Transverse colon (tissue), 4 donors: ENCODE measurements around the gene ST6GALNAC5. TPM values are rescaled to one million over a fixed set of nuclear protein-coding genes. Genes with fewer than 3 reads are reported as not detected.

ENCODE experiments used
- DNase-seq: peaks from one replicate; pipeline ENCODE4 v3.0.0-alpha.2; 2019
- H3K27ac ChIP-seq, 4 donors: fragments of 200-600 bp; sonication (generic); 2 replicates each; pipeline ENCODE4 v1.5.1; 2016 to 2018; ENCODE audit warnings: inconsistent platforms in 4 of 4
- H3K27me3 ChIP-seq: fragments of 200-600 bp; sonication (generic); 2 replicates; pipeline ENCODE4 v1.5.1; 2017; ENCODE audit warnings: inconsistent platforms
- H3K36me3 ChIP-seq, 4 donors: fragments of 200-600 bp; sonication (generic); 2 replicates each; pipeline ENCODE4 v1.5.1; 2017 to 2019; ENCODE audit warnings: inconsistent platforms in 4 of 4
- H3K4me1 ChIP-seq, 4 donors: fragments of 200-600 bp; sonication (generic); 2 replicates each; pipeline ENCODE4 v1.5.1; 2017 to 2020; ENCODE audit warnings: inconsistent platforms in 4 of 4
- H3K4me3 ChIP-seq, 4 donors: fragments of 200-600 bp; sonication (generic); 1 replicate in 1 of 4; 2 replicates in 3 of 4; pipeline versions ENCODE4 v1.5.1 to v1.6.1; 2017 to 2019; ENCODE audit warnings: inconsistent platforms in 4 of 4
- H3K9me3 ChIP-seq, 2 donors: fragments of 200-600 bp; sonication (generic); 2 replicates each; pipeline ENCODE4 v1.5.1; 2017 to 2019; ENCODE audit warnings: inconsistent platforms in 2 of 2
- EP300 ChIP-seq: sonication (generic); formaldehyde crosslinking; IDR thresholded peaks from one replicate; pipeline ENCODE4 v1.6.1; 2017; ENCODE audit warnings: antibody characterized with exemption, low read depth
- POLR2A ChIP-seq: fragments of 450-650 bp; IDR thresholded peaks from one replicate; pipeline ENCODE4 v1.6.1; 2016; ENCODE audit warnings: antibody characterized with exemption, mild to moderate bottlenecking, moderate library complexity
- POLR2AphosphoS5 ChIP-seq, 3 donors: sonication (generic); formaldehyde crosslinking; IDR thresholded peaks; one replicate each; pipeline ENCODE4 v1.6.1; 2016; ENCODE audit warnings: antibody characterized with exemption in 3 of 3
- WGBS, 2 donors: methylation state at CpG; one replicate each; pipeline ENCODE4 v1.1.5; 2018; ENCODE audit warnings: low coverage in 1 of 2; 5-methylcytosine and 5-hydroxymethylcytosine counted together
- in situ Hi-C, 4 donors: fragments of 200-750 bp; cut with MboI; loops; one replicate each; pipeline versions ENCODE4 v1.15.0 to v1.15.1; 2017; ENCODE audit warnings: low sequenced_read_pairs in 3 of 4, low pct_ligation_motif_present in 1 of 4, low pct_unique_long_range_greater_than_20kb in 1 of 4
- intact Hi-C: fragments of 100-400 bp; cut with DNase I; formaldehyde crosslinking; loops from one replicate; pipeline ENCODE4 v1.15.1; 2023; ENCODE audit warnings: low total_unique reads
- total RNA-seq, 4 donors: library from RNA; depleted of rRNA; stranded (reverse); fragments of >200 nt; gene quantifications; one replicate each; pipeline ENCODE4 v1.1.0, GENCODE V29; 2016
- TF ChIP-seq, protein P1 (sequence below), 5 experiments: fragments of 200-600 bp in 3 of 5; fragments of 450-650 bp in 2 of 5; sonication (generic) in 3 of 5; IDR thresholded peaks; 1 replicate in 2 of 5; 2 replicates in 3 of 5; pipeline ENCODE4 v1.5.1; 2016 to 2017; ENCODE audit warnings: antibody characterized with exemption in 5 of 5, inconsistent platforms in 3 of 5, mild to moderate bottlenecking in 2 of 5, moderate library complexity in 1 of 5

Gene ST6GALNAC5
- total RNA-seq, 4 donors from 2014 or later = 0.80 to 12.3 (median 1.9) TPM

DNA sequence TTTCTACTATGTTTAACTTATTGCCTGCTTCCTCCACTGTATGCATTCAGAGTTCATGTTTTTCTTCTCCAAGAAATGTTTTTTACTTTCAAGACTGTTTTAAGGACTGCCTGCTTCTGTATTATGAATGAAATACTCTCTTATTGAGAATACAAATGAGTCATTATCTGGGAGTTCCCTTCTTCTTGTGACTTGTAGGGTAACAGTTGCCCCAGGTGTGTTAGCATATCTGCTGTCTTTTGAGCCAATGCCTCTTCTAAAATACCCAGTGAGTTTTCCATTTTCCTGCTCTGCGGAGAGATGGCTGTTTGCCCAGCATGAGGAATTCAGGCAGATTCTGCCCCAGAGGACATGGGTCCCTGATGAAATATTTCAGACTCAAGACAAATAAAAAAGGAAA, 34.1 kb upstream of the ST6GALNAC5 start:
- in situ Hi-C loops (no loop called here), intact Hi-C loops (no loop called here)

DNA sequence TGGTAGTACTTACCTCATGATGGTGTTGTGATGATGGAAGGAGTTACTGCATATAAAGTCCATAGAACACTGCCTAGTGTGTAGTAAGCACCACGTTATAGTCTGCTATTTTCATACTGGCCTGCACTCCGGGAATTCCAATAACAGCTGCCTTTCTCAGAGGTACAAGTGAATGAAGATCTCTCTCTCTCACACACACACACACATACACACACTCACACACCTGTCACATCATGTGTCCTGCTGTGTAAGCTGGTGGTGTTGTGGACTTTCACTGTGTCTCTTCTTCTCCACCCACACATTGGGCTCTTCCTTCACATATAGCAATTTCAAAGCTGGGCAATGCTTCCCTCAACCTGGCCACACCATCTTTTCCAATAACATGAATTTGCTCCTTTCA, 33.4 kb upstream of the ST6GALNAC5 start:
- intact Hi-C loops (no loop called here), in situ Hi-C loops (no loop called here)
- Histone ChIP-seq H3K27ac (no peak overlapping the region), H3K4me3 (no peak overlapping the region), H3K27me3 (no peaks in the 10 kb centered on the region), H3K4me1 (no peaks in the 10 kb centered on the region), H3K9me3 (no peaks in the 10 kb centered on the region), H3K36me3 (no peaks in the 10 kb centered on the region)
- DNase-seq = no peak
- 62 to 90% methylated on average over 2 of the region's 2 CpGs for WGBS, 2 donors
- TF ChIP-seq POLR2A (no peak), POLR2AphosphoS5 (IDR thresholded peaks at IDR 0.05) (no peak), EP300 (no peak)
- TF ChIP-seq, protein P1, sequence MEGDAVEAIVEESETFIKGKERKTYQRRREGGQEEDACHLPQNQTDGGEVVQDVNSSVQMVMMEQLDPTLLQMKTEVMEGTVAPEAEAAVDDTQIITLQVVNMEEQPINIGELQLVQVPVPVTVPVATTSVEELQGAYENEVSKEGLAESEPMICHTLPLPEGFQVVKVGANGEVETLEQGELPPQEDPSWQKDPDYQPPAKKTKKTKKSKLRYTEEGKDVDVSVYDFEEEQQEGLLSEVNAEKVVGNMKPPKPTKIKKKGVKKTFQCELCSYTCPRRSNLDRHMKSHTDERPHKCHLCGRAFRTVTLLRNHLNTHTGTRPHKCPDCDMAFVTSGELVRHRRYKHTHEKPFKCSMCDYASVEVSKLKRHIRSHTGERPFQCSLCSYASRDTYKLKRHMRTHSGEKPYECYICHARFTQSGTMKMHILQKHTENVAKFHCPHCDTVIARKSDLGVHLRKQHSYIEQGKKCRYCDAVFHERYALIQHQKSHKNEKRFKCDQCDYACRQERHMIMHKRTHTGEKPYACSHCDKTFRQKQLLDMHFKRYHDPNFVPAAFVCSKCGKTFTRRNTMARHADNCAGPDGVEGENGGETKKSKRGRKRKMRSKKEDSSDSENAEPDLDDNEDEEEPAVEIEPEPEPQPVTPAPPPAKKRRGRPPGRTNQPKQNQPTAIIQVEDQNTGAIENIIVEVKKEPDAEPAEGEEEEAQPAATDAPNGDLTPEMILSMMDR (IDR thresholded peaks at IDR 0.05) = no peak

More for the DNA sequence above, 34.1 kb upstream of the ST6GALNAC5 start:
- Histone ChIP-seq H3K4me3 (no peak overlapping the region), H3K36me3 (no peaks in the 10 kb centered on the region), H3K27ac (no peak overlapping the region), H3K9me3 (no peaks in the 10 kb centered on the region), H3K27me3 (no peaks in the 10 kb centered on the region), H3K4me1 (no peaks in the 10 kb centered on the region)
- 86% methylated on average over 1 of the region's 1 CpG; no CpG with 5 or more reads in 1 of the 2 donors for WGBS, 2 donors
- DNase-seq = no peak
- TF ChIP-seq POLR2AphosphoS5 (IDR thresholded peaks at IDR 0.05) (no peak), POLR2A (no peak), EP300 (no peak)
- TF ChIP-seq, protein P1 (IDR thresholded peaks at IDR 0.05) = no peak

DNA sequence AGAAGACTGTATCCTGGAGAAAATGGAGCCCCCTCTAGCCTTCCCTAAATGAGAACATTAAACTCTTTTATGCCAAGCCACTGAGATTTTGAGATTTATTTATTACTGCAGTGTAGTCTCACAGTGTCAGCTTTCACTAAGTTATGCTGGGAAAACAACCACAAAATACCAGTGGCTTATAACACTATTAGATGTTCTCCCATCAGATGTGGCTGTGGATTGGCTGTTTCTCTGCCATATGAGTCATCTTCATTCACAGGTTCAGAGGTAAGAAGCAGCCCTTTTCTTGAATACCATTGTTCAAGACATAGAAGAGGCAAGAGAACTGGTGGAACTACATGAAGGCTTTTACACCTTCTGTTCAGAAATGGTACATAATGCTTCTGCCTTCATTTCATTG, 32.1 kb upstream of the ST6GALNAC5 start:
- Histone ChIP-seq H3K27me3 (no peaks in the 10 kb centered on the region), H3K9me3 (no peaks in the 10 kb centered on the region), H3K36me3 (no peaks in the 10 kb centered on the region), H3K27ac (no peak overlapping the region), H3K4me1 (no peaks in the 10 kb centered on the region), H3K4me3 (no peak overlapping the region)
- in situ Hi-C loops = no loop called here
- TF ChIP-seq, protein P1 (IDR thresholded peaks at IDR 0.05) = no peak
- TF ChIP-seq POLR2AphosphoS5 (IDR thresholded peaks at IDR 0.05) = no peak
- TF ChIP-seq EP300 = no peak
- TF ChIP-seq POLR2A = no peak
- intact Hi-C loops = no loop called here
- DNase-seq = no peak

DNA sequence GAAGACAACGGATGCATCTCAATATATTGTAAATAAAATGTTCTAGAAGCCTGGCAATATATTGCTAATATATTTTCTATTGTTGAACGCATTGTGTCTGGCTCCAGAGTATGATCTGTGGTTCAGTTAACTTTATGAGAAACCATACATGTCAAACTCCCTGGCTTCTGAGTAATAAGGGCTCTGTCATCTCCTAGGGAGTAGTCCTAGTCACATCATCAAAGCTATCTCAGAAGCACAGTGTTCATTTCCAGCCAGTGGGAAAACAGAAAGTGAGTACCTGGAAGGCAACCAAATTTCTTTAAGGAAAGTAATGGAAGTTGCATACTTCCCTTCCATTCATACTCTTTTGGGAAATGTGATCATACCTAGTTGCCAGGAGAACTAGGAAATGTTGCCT, 27.0 kb upstream of the ST6GALNAC5 start:
- no peaks in the 10 kb centered on the region for H3K36me3 ChIP-seq
- DNase-seq = no peak
- no peaks in the 10 kb centered on the region for H3K4me1 ChIP-seq
- H3K4me3 ChIP-seq = no peak overlapping the region
- no peak overlapping the region for H3K27ac ChIP-seq
- TF ChIP-seq EP300 = no peak
- TF ChIP-seq, protein P1 (IDR thresholded peaks at IDR 0.05) = no peak
- TF ChIP-seq POLR2A = no peak
- TF ChIP-seq POLR2AphosphoS5 (IDR thresholded peaks at IDR 0.05) = no peak
- intact Hi-C loops = no loop called here
- in situ Hi-C loops = no loop called here
- no peaks in the 10 kb centered on the region for H3K27me3 ChIP-seq
- WGBS, 2 donors = 88 to 90% methylated on average over 1 to 2 of the region's 2 CpGs
- no peaks in the 10 kb centered on the region for H3K9me3 ChIP-seq
